Activated CD4-positive, alpha-beta T cell treated with anti-CD3 and anti-CD28 coated beads, Interleukin-10, Interleukin-2, amounts not matched to agents 100 ng/mL and 50 ng/mL, durations not matched to agents 16 hours and 8 hours (primary cell): ENCODE measurements around the gene ESYT2.

Source experiments
- DNase-seq: peaks from one replicate; pipeline ENCODE4 v3.0.0-alpha.2; 2020

ESYT2 gene

GRCh38 chr7:158802535-158803366 is 26.6 kb downstream of the ESYT2 start:
- DNase-seq = no peak

GRCh38 chr7:158798741-158799140 is 30.6 kb downstream of the ESYT2 start:
- DNase-seq = no peak

DNA sequence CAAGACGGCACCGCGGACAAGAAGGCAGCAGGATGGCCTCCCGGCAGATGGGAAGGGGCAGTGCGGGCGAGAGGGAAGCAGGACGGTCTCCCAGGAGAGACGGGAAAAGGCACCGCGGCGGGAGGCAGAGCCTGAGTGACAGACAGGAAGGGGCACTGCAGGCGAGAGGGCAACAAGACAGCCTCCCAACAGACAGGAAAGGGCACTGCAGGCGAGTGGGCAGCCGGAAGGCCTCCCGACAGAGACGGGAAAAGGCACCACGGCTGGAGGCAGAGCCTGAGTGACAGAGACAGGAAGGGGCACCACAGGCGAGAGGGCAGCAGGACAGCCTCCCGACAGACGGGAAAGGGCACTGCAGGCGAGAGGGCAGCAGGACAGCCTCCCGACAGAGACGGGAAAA is 32.6 kb downstream of the ESYT2 start:
- DNase-seq = no peak

DNA sequence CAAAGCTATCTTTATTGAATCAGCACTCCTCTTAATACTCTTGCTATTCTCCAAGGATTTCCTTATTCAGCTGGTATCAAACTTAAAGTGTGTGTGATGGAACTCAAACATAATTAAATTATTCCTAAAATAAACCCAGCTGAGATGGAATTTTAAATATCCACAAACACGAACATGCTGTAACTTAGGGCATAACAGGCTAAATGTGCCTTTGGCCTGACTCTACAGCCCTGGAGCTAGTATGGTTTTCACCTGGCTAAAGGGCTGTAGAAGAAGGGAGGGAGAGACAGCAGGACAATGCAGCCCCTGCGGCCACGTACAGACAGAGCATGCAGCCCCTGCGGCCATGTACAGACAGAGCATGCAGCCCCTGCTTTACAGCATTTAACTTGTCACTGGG is 34.0 kb downstream of the ESYT2 start:
- no peak for DNase-seq

DNA sequence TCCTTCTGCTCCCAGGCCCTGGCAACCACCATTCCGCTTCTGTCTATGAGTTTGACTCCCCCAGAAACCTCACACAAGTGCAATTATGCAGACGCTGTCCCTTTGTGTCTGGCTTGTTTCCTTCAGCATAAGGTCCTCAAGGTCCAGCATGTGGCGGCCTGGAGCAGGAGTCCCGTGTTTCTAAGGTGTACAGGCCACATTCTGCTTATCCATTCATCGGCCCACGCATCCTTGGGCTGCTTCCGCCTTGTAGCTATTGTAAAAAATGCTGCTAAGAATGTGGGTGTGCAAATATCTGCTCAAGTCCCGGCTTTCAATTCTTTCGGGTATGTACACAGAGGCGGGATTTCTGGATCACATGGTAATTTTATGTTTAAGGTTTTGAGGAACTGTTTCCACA is 38.2 kb downstream of the ESYT2 start:
- no peak for DNase-seq

DNA sequence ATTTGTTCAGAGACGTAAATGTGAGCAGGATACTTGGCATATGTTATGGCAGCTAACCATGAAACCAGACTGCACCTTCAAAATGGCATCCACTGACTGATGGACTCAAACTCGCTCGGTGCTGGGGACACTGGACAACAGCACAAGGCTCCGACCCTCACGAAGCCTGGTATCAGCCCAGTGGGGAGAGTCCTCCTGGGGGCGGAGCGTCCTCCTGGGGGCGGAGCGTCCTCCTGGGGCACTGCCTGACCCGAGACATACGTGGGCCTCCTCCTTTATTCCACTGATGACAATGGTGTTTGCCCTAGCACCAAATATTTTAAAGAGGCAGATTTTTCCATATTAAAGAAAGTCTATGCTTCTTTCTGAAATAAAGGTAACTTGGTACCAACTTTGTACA is 39.5 kb downstream of the ESYT2 start:
- DNase-seq = no peak

GRCh38 chr7:158786898-158787297 is 42.4 kb downstream of the ESYT2 start:
- no peak for DNase-seq

DNA sequence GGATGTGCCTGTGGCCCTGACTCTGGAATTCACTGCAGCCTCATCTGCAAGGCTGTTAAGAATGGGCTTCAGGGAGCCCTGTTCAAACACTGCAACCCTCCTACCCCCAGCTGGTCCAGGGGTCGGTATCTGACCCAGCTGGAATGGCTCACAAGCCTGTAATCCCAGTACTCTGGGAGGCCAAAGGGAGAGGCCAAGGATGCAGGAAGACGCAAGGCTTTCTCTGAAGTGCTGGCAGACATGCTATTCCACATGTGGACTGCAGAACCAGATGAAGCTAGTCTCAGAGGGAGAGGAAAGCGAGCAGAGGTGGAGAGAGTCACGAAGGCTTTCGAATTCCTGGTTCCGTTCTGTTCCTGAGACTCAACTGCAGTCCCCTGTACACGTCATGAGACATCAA is 45.0 kb downstream of the ESYT2 start:
- no peak for DNase-seq

DNA sequence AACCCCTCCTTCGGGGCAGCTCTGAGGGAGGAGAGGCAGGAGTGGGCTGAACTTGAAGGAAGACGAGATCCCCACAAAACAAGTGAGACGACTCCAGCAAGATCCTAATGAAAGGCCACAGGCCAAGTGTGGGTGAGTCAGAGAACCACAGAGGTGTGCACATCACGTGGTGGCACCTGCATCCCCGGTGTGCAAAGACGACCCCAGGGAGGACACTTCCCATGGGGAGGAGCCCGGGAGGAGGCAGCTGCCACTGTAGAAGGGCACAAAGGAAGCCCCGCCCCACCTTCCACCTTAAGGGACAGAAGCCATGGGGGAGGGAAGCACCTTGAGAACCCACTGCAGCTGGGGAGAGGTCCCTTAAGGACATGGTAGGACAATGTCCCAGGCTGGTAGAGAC is 45.7 kb downstream of the ESYT2 start:
- no peak for DNase-seq

DNA sequence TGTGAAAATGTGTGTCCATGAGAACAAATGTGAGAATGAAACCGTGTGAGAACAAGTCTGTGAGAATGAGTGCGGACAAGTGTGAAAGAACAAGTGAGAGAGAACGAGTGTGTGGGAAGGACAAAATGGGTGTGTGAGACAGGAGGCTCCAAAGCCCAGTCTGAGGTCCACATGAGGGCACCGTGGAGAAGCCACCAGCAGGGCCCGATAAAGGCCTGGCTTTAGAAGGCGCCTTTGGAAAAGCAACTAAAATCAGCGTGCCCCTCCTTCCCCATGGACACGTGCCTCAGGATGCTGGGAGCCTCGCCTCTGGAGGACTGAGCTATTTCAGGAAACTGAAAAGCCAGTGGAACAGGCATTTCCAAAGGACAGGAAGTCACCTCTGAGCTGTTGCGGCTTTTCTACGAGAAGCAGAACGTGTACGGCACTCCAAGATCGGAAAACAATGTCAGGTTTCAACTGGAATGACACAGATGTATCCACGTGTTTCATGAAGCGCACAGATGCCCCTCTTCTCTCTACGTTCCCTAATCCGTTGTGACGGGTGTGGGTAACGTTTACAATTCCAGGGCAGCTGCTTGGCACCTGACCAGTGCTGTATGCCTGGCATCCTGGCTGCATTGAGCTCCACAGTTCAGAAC is 46.4 kb downstream of the ESYT2 start:
- DNase-seq = no peak

DNA sequence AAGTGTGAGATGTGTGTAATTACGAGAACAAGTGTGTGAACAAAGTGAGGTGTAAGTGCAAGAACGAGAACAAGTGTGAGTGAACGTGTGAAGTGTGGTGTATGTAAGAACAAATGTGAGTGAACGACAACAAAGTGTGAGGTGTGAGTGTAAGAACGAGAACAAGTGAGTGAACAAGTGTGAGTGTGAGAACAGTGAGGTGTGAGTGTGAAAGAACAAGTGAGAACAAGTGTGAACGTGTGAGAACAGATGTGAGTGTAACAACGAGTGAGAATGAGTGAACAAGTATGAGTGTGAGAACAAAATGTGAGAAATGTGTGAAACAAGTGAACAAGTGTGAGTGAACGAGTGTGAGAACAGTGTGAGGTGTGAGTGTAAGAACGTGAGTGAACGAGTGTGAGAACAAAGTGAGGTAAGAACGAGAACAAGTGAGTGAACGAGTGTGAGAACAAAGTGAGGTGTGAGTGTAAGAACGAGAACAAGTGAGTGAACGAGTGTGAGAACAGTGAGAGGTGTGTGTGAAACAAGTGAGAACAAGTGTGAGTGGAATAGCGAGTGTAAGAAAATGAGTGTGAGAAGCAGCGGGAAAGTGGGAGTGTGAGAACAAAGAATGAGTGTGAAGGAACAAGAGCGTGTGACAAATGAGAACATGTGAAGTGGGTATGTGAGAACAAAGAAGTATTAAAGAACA is 47.2 kb downstream of the ESYT2 start:
- DNase-seq = no peak

- DNase-seq = no peak
Observed at GRCh38 chr7:158781217-158781973, 47.9 kb downstream of the ESYT2 start.

GRCh38 chr7:158779061-158780000 is 50.0 kb downstream of the ESYT2 start:
- DNase-seq = no peak

- DNase-seq = no peak
Observed at GRCh38 chr7:158778471-158778870, 50.8 kb downstream of the ESYT2 start.

DNA sequence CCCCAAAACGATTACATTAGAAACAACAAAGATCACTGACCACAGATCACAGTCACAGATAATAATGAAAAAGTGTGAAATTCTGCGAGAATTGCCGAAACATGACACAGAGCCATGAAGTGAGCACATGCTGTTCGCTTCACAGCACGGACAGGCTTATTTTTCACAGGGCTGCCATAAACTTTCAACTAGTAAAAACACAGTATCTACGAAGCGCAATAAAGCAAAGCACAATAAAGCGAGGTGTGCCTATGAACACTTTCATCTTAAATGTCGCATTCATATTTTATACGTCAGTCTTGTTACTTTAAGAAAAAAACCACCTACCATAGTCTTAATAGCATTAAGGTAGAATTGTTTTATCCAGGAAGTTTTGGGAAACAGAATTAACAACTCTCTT is 51.5 kb downstream of the ESYT2 start:
- DNase-seq = no peak

DNA sequence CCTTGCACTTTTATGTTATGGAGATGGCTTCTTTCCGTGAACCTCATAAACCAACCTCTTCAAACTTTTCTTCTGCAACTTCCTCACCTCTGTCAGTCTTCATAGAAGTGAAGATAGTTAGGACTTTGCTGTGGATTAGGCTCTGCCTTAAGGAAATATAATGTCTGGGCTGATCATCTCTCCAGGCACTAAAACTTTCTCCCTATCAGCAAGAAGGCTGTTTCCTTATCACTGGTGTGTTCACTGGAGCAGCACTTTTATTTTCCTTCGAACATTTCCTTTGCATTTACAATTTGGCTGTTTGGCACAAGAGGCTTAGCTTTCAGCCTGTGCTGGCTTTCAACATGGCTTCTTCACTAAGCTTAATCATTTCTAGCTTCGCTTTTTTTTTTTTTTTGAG is 52.8 kb downstream of the ESYT2 start:
- DNase-seq = no peak

DNA sequence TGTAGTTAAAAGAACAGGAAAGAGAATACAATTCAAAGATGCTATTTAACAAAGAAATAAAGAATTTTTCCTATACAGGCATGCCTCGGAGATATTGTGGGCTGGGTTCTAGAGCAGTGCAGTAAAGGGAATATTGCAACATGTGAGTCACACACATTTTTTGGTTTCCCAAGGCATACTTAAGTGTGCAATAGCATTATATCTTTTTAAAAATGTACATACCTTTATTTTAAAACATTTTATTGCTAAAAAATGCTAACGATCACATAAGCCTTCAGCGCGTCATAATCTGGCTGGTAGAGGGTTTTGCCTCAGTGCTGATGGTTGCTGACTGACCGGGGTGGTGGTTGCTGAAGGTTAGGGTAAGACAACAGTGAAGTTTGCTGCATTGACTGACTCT is 54.4 kb downstream of the ESYT2 start:
- DNase-seq = no peak

DNA sequence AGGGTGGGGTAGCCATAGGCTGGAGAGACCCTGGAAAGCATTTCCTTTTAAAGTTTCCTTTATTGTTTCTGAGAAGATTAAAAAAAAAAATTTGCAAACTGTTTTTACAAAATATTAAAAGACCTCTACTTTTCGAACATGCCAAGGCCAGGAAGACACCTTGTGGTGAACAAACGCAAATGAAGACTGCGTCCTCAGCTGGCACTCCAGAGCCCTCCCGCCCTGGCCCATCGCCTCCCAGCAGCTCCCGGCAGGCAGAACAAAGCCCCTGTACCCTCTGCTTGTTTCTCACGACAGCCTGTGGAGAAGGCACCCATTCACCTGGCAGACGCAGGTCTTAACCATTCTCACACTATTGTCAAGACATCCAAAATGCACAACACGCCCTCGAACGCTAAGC is 56.4 kb downstream of the ESYT2 start:
- no peak for DNase-seq

DNA sequence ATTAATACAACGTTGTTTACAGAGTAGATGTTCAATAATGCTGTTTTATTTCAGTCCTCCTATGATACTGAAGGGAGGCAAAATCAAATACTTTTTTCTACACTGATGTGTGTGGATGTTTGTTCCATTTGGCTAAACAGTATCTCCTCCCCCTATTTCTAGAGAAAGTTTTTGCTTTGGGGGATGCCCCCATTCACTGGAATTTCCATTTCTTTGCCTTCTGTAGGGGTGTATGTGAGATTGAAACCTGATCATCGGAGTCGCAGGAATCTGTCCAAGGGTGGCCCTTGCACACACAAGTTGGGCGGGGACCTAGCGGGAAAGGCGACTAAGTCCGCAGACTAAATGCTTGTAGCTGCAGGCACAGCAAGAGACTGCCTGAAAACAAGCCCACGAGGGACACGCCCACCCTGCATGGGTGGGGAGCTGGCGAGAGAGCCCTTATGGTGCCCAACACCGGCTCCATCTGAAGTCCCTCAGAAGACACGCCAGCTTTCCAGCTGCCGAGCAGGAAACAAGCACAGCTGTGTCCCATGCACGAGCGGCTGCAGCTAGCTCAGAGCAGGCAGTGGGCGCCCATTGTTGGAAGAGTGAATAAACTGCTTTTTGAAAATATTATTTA is 58.0 kb downstream of the ESYT2 start:
- DNase-seq = no peak

- DNase-seq = no peak
Observed at GRCh38 chr7:158767707-158768106, 61.6 kb downstream of the ESYT2 start.

GRCh38 chr7:158766570-158767281 is 62.6 kb downstream of the ESYT2 start:
- no peak for DNase-seq
